NCI-H146 treated with DMSO at 0.1 percent for 48 hours (cell line): Measurements from ENCODE around the gene ACP1.
"Not testable (repeated sequence)": the region's sequence is repeated elsewhere in the genome, so short reads cannot be mapped to it uniquely, and the experiment has no call there.

ENCODE experiments used
- DNase-seq: peaks from one replicate; lab custom pipeline; 2025; ENCODE audit not compliant: unreplicated experiment; lab: John Stamatoyannopoulos, UW

The ACP1 gene

DNA sequence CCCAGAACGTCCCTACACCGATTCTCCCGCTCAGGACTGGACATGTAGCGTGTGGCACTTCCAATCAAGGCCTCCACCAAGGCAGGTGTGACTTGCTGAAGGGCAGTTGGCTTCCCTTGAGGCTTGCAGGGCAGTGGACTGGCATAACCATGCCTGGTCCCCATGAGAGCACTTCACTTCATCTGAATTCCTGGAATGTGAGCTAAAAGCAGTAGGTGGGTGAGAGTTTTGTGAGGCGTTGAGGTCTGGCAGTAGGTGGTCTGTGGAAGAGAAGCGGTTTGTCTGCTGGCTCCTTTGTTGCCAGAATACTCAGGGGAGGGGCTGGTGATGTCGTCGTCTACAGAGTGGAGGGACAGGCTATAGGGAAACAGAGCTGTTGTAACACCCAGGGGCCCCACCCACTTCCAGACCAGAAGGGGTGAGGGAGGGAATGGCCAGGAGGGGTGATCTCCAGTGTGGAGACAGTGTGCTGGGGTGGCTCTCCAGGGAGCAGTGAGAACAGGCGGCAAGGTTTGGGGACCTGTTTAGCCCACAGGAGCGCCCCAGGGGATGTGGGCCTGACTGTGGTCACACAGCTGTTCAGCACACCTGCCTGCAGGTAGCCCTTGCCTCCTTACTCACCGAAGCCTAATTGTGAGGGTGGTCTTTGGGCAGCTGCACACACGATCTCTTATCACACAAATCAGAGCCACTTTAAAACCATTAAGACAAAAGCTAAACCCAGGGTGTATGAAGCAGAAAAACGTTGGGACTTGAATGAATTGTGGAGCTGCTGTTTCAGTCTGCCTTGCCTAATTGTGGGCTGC lies 44.6 kb downstream of the ACP1 start:
- DNase-seq, result peak; percentile 50

DNA sequence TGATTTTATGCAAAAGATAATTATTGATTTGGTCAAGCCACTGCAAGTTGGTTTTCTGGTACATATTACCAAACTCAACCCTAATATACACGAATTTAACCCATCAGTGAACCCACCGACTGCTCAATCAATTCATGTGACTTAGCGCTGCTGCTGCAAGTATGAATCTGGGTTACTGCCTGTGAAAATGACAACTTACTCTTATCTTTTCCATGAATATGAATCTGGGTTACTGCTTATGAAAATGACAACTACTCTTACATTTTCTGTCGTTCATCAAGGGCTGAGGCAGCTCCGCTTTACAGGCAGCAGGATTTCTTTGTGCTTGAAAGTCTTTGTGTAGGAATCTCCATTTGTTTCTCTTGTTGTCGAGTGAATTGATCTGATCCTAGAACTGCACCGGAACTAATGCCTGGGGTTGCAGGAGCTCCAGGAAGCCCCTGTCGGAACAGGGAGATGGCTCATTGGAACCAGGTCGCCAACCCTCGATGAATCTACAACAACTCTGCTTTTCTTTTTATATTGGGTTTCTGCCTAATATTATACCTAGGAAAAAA lies 45.3 kb downstream of the ACP1 start:
- no peak for DNase-seq

DNA sequence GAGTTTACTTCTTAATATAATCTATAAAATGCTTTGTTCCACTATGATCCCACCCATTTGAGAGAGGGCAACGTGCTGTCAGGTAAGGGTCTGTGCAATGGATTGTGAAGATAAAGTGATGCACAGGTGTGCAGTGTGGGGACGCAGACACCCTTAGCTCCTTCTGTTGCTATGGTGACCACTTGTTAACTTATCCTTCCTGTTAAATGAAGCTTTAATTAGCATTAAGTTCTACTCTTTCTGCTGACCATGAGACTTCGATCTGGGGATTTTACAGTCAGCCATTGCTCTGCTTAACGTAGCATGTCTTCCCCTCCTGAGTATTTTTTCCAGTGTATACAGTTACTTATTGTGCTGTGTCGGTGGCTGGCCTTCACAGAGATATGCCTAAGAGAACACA lies 46.2 kb downstream of the ACP1 start:
- no peak for DNase-seq

DNA sequence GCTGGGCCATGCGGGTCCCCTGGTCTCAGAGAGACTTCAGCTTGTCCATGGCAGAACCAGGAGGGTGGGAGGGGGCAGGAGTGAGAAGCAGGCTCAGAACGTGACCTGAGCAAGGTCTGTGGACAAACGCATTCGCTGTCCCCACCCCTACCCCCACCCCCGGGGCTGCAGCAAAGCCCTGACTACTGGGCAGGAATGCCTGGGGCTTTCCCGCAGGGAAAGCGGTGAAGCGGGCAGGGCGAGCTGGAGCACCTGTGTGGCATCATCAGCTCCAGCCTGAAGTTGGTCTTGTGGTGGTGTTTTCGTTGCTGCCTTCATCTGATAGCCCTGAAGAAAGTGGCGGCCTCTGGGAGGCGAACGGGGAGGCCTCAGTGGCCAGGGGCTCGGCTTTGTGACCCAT lies 49.2 kb downstream of the ACP1 start:
- DNase-seq, result no peak

DNA sequence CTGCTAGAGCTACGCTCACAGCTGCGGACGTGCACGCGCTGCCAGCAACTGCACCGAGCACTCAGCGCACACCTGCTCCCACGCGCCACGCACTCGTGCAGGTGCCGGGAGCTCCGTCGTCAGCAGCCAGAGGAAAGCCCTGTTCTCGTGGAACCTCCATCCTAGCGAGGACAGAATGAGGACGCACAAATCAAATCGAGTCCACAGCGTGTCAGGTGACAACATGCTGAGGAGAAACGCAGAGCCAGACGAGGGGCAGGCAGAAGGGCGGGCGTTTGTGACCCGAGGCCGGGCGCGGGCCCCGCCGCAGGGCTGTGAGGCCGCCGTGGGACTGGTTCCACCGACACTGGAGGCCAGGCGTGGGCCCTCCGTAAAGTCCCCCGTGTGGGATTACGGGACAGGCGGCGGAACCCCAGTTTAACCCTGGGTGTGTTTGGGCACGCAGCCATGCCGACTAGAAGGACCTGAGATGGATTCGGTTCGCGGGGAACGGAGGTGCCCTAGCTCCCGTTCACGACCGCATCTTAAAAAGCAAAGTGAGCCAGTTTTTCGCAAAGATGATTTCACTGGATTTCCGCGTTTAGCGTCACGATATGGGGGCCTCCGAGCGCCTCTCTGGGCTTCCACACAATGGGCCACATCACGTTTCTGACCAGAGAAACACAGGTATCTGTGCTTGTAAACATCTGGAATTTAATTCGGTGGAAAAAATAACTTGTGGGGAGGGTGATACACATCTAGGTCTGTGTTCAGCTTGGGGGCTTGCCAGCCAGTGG lies 50.0 kb downstream of the ACP1 start:
- no peak for DNase-seq

DNA sequence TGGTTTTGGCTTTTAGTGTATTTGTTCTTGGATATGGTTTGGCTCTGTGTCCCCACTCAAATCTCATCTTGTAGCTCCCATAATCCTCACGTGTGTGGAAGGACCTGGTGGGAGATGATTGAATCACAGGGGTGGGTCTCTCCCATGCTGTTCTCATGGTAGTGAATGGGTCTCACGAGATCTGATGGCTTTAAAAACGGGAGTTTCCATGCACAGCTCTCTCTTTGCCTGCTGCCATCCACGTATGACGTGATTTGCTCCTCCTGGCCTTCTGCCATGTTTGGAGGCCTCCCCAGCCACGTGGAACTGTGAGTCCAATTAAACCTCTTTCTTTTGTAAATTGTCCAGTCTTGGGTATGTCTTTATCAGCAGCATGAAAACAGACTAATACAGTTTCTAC lies 51.2 kb downstream of the ACP1 start:
- not testable (repeated sequence) for DNase-seq

DNA sequence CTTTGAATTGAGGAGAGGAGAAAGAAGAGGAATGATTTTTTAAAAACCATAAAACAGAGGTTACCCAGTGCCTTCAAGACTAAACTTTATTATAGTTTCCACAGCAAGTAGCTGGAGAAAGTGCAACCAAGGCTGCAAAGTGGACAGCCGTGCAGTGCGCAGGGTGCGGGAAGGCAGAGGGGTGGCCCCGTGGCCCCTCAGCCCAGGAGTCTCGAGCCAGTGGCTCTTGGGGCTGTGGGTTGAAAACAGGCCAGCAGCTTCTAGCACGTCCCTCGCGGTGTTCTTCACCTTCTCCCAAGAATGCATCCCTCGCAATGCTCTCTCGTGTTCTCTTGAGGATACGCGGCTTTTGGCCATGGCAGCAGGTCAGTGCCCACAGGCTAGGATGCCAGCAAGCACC lies 51.6 kb downstream of the ACP1 start:
- DNase-seq, result no peak

DNA sequence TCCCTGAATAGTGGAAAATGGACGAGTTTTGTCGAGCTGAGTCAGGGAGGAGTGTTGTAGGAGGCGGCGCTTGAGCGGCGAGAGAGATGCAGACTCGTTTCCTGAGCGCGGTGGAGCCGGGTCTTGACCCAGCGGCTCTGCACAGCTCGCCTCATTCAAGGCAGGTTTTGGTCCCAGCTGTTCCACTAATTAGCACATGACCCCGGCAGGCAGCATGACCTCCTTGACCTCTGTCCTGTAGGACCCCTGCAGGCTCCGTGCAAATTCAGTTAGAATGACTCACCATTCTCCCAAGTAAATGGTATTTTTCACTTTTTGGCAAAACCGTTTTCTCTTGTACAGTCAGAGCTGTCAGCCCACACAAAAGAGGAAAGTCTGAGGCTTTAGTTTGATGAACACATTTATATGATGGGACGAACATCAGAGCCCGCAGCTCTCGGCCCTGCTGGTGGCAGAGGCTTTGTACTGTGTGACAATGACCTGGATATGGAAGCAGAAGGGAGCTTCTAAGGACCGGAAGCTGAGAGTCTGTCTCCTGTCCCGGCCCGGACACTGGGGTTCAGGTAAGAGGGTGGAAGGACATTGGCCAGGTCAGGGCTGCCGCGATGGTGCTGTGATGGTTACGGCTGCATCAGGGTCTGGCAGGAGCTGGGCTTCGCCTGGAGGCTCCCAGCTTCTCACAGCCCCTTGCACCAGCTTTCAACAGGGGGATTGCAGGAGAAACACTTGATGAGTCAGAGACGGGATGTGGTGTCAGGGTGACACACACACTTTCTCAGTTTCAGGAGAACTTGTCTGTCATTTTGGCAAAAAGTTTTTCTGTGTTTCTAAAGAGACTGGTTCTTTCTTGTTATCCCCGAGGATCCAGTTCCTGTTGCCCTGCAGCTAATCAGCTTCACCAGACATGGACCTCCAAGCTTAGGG lies 53.0 kb downstream of the ACP1 start:
- no peak for DNase-seq

DNA sequence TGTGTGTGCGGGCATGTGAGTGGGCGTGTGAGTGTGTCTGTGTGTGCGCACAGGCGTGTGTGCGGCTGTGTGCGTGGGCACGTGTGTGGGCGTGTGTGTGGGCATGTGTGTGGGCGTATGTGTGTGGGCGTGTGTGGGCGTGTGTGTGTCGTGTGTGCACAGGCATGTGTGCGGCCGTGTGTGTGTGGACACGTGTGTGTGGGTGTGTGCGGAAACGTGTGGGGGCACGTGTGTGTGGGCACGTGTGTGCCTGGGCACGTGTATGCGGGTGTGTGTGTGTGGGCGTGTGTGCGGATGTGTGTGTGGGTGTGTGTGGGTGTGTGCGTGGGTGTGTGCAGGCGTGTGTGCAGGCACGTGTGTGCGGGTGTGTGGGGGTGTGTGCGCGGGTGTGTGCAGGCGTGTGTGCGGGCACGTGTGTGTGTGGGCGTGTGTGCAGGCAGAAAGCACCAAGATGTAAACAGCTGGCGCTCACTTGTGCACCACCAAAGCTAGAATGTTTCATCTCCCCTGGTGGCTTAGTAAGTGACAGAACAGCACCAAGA lies 54.4 kb downstream of the ACP1 start:
- DNase-seq, result no peak

DNA sequence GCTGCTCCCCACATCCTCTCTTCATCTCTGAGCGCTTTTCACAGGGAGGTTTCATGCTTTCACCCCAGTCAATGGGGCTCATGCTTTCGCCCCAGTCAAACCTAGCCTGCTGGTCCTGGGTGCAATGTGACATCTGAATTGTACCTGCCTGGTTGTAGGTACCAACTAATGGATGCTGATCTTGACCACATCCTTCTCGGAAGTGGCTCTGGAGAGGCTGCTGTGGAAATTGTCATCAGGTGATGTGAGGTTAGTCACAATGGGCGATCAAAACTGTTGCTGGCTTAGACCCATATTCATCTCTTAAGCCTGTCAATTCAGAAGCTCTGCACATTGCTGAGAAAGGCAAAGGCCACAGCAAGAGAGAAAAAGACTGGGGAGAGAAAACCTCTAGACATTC lies 55.8 kb downstream of the ACP1 start:
- no peak for DNase-seq

DNA sequence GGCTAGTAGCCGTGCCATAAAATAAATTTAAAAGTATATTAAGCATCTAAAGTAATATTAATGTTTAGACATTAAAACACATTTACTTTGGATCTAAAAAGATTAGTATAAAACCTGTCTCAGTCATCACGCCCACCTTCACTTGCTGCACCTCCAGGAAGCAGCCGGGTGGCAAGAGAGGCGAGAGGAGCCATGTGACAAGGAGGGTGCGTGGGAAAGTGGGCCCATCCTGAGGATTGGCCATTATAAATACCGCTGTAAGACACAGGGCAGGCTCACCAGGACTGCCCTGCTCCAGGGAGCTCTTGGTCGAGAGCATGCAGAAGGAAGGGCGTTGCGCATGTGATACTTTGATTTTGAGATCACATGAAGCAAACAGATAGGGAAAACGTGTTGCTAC lies 57.6 kb downstream of the ACP1 start:
- no peak for DNase-seq

DNA sequence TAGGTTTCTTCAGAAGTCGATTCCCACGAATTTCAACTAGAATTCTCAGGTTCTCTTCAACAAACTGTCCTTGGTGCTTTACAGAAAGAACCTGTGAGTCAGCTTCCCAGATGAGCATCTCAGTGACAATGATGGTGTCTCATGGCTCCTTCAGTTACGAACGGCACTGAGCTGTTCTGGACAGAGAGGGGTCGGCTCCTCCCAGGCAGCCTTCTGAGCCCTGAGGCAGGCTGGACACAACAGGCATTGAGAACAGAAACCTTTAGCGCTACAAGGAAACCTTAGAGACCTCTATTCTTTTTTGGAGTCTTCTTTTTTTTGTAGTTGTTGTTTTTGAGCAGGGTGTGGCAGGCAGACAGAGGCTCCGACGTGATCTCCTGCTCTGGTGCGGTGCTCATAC lies 58.3 kb downstream of the ACP1 start:
- DNase-seq, result no peak
